T-helper 2 cell treated with Interferon-gamma antibody and Interleukin-4, amounts not matched to agents 100 ng/mL and 5 ng/mL, for 36 hours (primary cell): ENCODE results near the gene REL. TPM values are rescaled to one million over a fixed set of nuclear protein-coding genes. Genes with fewer than 3 reads are reported as not detected.
"Not testable (repeated sequence)": the region's sequence is repeated elsewhere in the genome, so short reads cannot be mapped to it uniquely, and the experiment has no call there.

Source experiments
- intact Hi-C: fragments of 100-400 bp; cut with micrococcal nuclease; formaldehyde crosslinking; loops from one replicate; pipeline ENCODE4 v1.15.1; 2023
- total RNA-seq: library from RNA; stranded (reverse); gene quantifications from 2 replicates; pipeline ENCODE4 v1.2.3, GENCODE V29; 2022

REL gene
- total RNA-seq, 1 donor from 2014 or later: 18.2 TPM

- intact Hi-C loops: no loop called here
Measured at GRCh38 chr2:60907329-60907728, 26.0 kb downstream of the REL start.

GRCh38 chr2:60925994-60926740 is 44.8 kb downstream of the REL start:
- intact Hi-C loops: no loop called here

GRCh38 chr2:60926741-60927552 is 45.6 kb downstream of the REL start:
- intact Hi-C loops: no loop called here

GRCh38 chr2:60932061-60932460 is 50.7 kb downstream of the REL start:
- intact Hi-C loops: not testable (repeated sequence)

GRCh38 chr2:60932954-60933353 is 51.6 kb downstream of the REL start:
- intact Hi-C loops: no loop called here

- intact Hi-C loops: no loop called here
Measured at GRCh38 chr2:60934165-60934722, 52.9 kb downstream of the REL start.

- intact Hi-C loops: no loop called here
Measured at GRCh38 chr2:60936757-60937156, 55.4 kb downstream of the REL start.

- intact Hi-C loops: no loop called here
Measured at GRCh38 chr2:60938301-60938700, 56.9 kb downstream of the REL start.

- intact Hi-C loops: no loop called here
Measured at GRCh38 chr2:60939622-60940021, 58.2 kb downstream of the REL start.

GRCh38 chr2:60945341-60945740 is 64.0 kb downstream of the REL start:
- intact Hi-C loops: no loop called here

- intact Hi-C loops: no loop called here
Measured at GRCh38 chr2:60947056-60947455, 65.7 kb downstream of the REL start.

- intact Hi-C loops: no loop called here
Measured at GRCh38 chr2:60948161-60948560, 66.8 kb downstream of the REL start.

- intact Hi-C loops: no loop called here
Measured at GRCh38 chr2:60948926-60949579, 67.7 kb downstream of the REL start.

- intact Hi-C loops: no loop called here
Measured at GRCh38 chr2:60954139-60954538, 72.8 kb downstream of the REL start.

GRCh38 chr2:60957224-60957623 is 75.8 kb downstream of the REL start:
- intact Hi-C loops: no loop called here

- intact Hi-C loops: no loop called here
Measured at GRCh38 chr2:60957643-60958042, 76.3 kb downstream of the REL start.

- intact Hi-C loops: no loop called here
Measured at GRCh38 chr2:60958361-60958760, 77.0 kb downstream of the REL start.

GRCh38 chr2:60958800-60959199 is 77.4 kb downstream of the REL start:
- intact Hi-C loops: no loop called here

- intact Hi-C loops: no loop called here
Measured at GRCh38 chr2:60959501-60959900, 78.1 kb downstream of the REL start.

- intact Hi-C loops: no loop called here
Measured at GRCh38 chr2:60960706-60961105, 79.3 kb downstream of the REL start.

- intact Hi-C loops: no loop called here
Measured at GRCh38 chr2:60961457-60961856, 80.1 kb downstream of the REL start.

GRCh38 chr2:60962528-60962927 is 81.2 kb downstream of the REL start:
- intact Hi-C loops: no loop called here
